ENCODE measurements around the gene GATA6. TPM values are rescaled to one million over a fixed set of nuclear protein-coding genes. Genes with fewer than 3 reads are reported as not detected.

Gene GATA6
- total and polyA plus RNA-seq, 2 of the 13 experiments (the other 11 are each of a cell fraction or from before 2014, with no cell fraction given): 0.84 to 3.2 TPM

DNA sequence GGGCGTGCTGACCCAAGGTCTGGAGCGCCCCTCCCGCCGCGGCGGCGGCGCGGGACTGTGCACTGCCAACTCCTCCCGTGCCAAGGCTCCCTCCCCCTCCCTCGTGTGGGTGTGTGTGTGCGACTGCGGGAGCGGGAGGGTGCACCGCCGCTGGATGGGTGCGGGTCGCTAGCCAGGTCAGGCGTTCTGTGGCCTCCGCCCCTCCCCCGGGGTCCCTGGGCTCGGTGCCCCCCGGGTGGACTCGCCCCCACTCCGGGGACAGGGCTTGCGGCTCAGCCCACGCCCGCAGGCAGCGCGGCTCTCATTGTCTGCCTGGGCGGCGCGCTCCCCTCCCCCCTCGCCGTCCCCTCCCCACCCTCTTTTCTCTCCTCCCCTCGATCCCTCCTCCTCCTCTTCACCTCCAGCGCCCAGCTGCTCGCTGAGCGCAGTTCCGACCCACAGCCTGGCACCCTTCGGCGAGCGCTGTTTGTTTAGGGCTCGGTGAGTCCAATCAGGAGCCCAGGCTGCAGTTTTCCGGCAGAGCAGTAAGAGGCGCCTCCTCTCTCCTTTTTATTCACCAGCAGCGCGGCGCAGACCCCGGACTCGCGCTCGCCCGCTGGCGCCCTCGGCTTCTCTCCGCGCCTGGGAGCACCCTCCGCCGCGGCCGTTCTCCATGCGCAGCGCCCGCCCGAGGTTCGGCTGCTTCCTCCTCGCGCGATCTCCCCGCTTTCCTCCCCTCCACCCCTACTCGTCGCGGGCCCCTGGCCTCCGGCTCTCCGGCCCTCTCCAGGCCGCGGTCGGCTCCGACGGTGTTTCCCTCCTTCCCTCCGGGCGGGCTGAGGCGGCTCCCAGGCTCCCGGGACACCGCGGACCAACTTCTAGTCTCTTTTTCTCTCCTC, at the start of gene GATA6 (continued):
- TF ChIP-seq, protein P1, sequence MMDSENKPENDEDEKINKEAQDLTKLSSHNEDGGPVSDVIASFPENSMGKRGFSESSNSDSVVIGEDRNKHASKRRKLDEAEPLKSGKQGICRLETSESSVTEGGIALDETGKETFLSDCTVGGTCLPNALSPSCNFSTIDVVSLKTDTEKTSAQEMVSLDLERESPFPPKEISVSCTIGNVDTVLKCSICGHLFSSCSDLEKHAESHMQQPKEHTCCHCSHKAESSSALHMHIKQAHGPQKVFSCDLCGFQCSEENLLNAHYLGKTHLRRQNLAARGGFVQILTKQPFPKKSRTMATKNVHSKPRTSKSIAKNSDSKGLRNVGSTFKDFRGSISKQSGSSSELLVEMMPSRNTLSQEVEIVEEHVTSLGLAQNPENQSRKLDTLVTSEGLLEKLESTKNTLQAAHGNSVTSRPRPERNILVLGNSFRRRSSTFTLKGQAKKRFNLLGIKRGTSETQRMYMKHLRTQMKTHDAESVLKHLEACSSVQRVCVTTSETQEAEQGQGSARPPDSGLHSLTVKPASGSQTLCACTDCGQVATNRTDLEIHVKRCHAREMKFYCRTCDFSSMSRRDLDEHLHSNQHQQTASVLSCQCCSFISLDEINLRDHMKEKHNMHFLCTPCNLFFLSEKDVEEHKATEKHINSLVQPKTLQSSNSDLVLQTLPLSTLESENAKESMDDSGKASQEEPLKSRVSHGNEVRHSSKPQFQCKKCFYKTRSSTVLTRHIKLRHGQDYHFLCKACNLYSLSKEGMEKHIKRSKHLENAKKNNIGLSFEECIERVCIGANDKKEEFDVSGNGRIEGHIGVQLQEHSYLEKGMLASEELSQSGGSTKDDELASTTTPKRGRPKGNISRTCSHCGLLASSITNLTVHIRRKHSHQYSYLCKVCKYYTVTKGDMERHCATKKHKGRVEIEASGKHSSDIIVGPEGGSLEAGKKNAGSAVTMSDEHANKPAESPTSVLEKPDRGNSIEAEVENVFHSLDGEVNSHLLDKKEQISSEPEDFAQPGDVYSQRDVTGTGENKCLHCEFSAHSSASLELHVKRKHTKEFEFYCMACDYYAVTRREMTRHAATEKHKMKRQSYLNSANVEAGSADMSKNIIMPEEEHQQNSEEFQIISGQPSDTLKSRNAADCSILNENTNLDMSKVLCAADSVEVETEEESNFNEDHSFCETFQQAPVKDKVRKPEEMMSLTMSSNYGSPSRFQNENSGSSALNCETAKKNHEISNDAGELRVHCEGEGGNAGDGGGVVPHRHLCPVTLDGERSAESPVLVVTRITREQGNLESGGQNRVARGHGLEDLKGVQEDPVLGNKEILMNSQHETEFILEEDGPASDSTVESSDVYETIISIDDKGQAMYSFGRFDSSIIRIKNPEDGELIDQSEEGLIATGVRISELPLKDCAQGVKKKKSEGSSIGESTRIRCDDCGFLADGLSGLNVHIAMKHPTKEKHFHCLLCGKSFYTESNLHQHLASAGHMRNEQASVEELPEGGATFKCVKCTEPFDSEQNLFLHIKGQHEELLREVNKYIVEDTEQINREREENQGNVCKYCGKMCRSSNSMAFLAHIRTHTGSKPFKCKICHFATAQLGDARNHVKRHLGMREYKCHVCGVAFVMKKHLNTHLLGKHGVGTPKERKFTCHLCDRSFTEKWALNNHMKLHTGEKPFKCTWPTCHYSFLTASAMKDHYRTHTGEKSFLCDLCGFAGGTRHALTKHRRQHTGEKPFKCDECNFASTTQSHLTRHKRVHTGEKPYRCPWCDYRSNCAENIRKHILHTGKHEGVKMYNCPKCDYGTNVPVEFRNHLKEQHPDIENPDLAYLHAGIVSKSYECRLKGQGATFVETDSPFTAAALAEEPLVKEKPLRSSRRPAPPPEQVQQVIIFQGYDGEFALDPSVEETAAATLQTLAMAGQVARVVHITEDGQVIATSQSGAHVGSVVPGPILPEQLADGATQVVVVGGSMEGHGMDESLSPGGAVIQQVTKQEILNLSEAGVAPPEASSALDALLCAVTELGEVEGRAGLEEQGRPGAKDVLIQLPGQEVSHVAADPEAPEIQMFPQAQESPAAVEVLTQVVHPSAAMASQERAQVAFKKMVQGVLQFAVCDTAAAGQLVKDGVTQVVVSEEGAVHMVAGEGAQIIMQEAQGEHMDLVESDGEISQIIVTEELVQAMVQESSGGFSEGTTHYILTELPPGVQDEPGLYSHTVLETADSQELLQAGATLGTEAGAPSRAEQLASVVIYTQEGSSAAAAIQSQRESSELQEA (CRISPR knock-in tag; IDR thresholded peaks at IDR 0.05; ENCODE audit: not compliant biosample characterization): no peak
- TF ChIP-seq ZNF605 (CRISPR knock-in tag; IDR thresholded peaks at IDR 0.05) (no peak), CBX2 (IDR thresholded peaks at IDR 0.05; ENCODE audit: low read depth, low read length) (no peak), CBX2 (CRISPR knock-in tag; IDR thresholded peaks at IDR 0.05; ENCODE audit: low read depth) (no peak), GATAD1 (CRISPR knock-in tag; IDR thresholded peaks at IDR 0.05) (no peak; the same call in 1 of the 2 replicates), ZNF263 (CRISPR knock-in tag; IDR thresholded peaks at IDR 0.05) (peak; percentile 88), SRY (CRISPR knock-in tag; IDR thresholded peaks at IDR 0.05) (0 out of 2 replicates have a peak, but pooled peaks have one; percentile 43), STAG1 (CRISPR knock-in tag; IDR thresholded peaks at IDR 0.05) (peak; percentile 52), ZNF282 (IDR thresholded peaks at IDR 0.05; ENCODE audit: partially characterized antibody) (no peak), ZNF326 (CRISPR knock-in tag; IDR thresholded peaks at IDR 0.05; ENCODE audit: borderline replicate concordance) (no peak), ZKSCAN5 (CRISPR knock-in tag; IDR thresholded peaks at IDR 0.05) (peak; percentile 82; the same call in 1 of the 2 replicates), ZNF841 (CRISPR knock-in tag; IDR thresholded peaks at IDR 0.05; ENCODE audit: borderline replicate concordance) (no peak), FOXC1 (CRISPR knock-in tag; IDR thresholded peaks at IDR 0.05; ENCODE audit: borderline replicate concordance) (peak; percentile 51; the same call in 1 of the 2 replicates), ZNF772 (CRISPR knock-in tag; IDR thresholded peaks at IDR 0.05) (peak; percentile 23; the same call in 1 of the 2 replicates), KMT2A (CRISPR knock-in tag; IDR thresholded peaks at IDR 0.05) (peak; percentile 38; the same call in 1 of the 2 replicates), SRSF1 (optimal IDR thresholded peaks at IDR 0.05; ENCODE audit: low read depth, low read length) (no peak), NCOR1 (IDR thresholded peaks at IDR 0.05; ENCODE audit: borderline replicate concordance, low read length) (no peak), HOXA9 (CRISPR knock-in tag; IDR thresholded peaks at IDR 0.05; ENCODE audit: borderline replicate concordance) (no peak; the same call in 1 of the 2 replicates)
- TF ChIP-seq, protein P2, sequence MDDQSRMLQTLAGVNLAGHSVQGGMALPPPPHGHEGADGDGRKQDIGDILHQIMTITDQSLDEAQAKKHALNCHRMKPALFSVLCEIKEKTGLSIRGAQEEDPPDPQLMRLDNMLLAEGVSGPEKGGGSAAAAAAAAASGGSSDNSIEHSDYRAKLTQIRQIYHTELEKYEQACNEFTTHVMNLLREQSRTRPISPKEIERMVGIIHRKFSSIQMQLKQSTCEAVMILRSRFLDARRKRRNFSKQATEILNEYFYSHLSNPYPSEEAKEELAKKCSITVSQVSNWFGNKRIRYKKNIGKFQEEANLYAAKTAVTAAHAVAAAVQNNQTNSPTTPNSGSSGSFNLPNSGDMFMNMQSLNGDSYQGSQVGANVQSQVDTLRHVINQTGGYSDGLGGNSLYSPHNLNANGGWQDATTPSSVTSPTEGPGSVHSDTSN (CRISPR knock-in tag; IDR thresholded peaks at IDR 0.05; ENCODE audit: borderline replicate concordance): no peak
- TF ChIP-seq, protein P3, sequence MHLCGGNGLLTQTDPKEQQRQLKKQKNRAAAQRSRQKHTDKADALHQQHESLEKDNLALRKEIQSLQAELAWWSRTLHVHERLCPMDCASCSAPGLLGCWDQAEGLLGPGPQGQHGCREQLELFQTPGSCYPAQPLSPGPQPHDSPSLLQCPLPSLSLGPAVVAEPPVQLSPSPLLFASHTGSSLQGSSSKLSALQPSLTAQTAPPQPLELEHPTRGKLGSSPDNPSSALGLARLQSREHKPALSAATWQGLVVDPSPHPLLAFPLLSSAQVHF (CRISPR knock-in tag; IDR thresholded peaks at IDR 0.05): 0 out of 2 replicates have a peak, but pooled peaks have one; percentile 48
